Astrocyte (in vitro differentiated cells and primary cell): Measurements from ENCODE around the gene MRPL14. TPM values are rescaled to one million over a fixed set of nuclear protein-coding genes. Genes with fewer than 3 reads are reported as not detected.

Experiments used
- DNase-seq: peaks from one replicate; pipeline ENCODE4 v3.0.0-alpha.2; 2010; ENCODE audit warnings: low read depth
- FAIRE-seq: peaks from 2 replicates; lab custom pipeline; 2011; peaks lifted over from hg19 to GRCh38; lab: Jason Lieb, UNC
- H2AFZ ChIP-seq: 2 replicates; pipeline ENCODE4 v1.6.0; 2012; ENCODE audit warnings: low read depth, low read length, inconsistent platforms
- H3K27ac ChIP-seq: 2 replicates; pipeline ENCODE4 v1.5.1; 2011; ENCODE audit warnings: low read depth, low read length, inconsistent platforms
- H3K27me3 ChIP-seq: 2 replicates; pipeline ENCODE4 v1.6.0; 2011; ENCODE audit warnings: low read length, inconsistent platforms; ENCODE audit not compliant: insufficient read depth
- H3K36me3 ChIP-seq: 2 replicates; pipeline ENCODE4 v1.5.1; 2011; ENCODE audit warnings: low read length, inconsistent platforms; ENCODE audit not compliant: insufficient read depth
- H3K4me1 ChIP-seq: 2 replicates; pipeline ENCODE4 v1.5.1; 2011; ENCODE audit warnings: low read length, inconsistent platforms; ENCODE audit not compliant: insufficient read depth
- H3K4me2 ChIP-seq: 2 replicates; pipeline ENCODE4 v1.6.0; 2012; ENCODE audit warnings: low read length, inconsistent platforms
- H3K4me3 ChIP-seq: 2 replicates; pipeline ENCODE4 v1.5.1; 2011; ENCODE audit warnings: low read depth, mild to moderate bottlenecking, low read length, inconsistent platforms; ENCODE audit not compliant: insufficient read depth
- H3K79me2 ChIP-seq: 2 replicates; pipeline ENCODE4 v1.6.0; 2012; ENCODE audit warnings: mild to moderate bottlenecking, low read length, inconsistent platforms; ENCODE audit not compliant: insufficient read depth
- H3K9ac ChIP-seq: 2 replicates; pipeline ENCODE4 v1.6.0; 2012; ENCODE audit warnings: mild to moderate bottlenecking, low read length, inconsistent platforms
- H3K9me3 ChIP-seq: 2 replicates; pipeline ENCODE4 v1.5.1; 2012; ENCODE audit warnings: low read depth, mild to moderate bottlenecking, low read length, inconsistent platforms; ENCODE audit not compliant: insufficient read depth
- H4K20me1 ChIP-seq: 2 replicates; pipeline ENCODE4 v1.6.0; 2012; ENCODE audit warnings: low read length, inconsistent platforms; ENCODE audit not compliant: insufficient read depth
- H3K27ac Mint-ChIP-seq: one replicate; pipeline ENCODE4 v1.8.0; 2021; ENCODE audit warnings: mild to moderate bottlenecking, mixed read lengths; ENCODE audit not compliant: unreplicated experiment
- H3K27me3 Mint-ChIP-seq: one replicate; pipeline ENCODE4 v1.8.0; 2021; ENCODE audit warnings: low read depth, mixed read lengths; ENCODE audit not compliant: unreplicated experiment
- H3K36me3 Mint-ChIP-seq: one replicate; pipeline ENCODE4 v1.8.0; 2021; ENCODE audit warnings: low read depth, mixed read lengths; ENCODE audit not compliant: unreplicated experiment
- H3K4me1 Mint-ChIP-seq: one replicate; pipeline ENCODE4 v1.8.0; 2021; ENCODE audit warnings: low read depth, mixed read lengths; ENCODE audit not compliant: unreplicated experiment
- H3K4me3 Mint-ChIP-seq: one replicate; pipeline ENCODE4 v1.8.0; 2021; ENCODE audit warnings: mild to moderate bottlenecking, moderate library complexity, mixed read lengths; ENCODE audit not compliant: unreplicated experiment
- H3K9me3 Mint-ChIP-seq: one replicate; pipeline ENCODE4 v1.8.0; 2021; ENCODE audit warnings: mild to moderate bottlenecking, mixed read lengths; ENCODE audit not compliant: unreplicated experiment
- CTCF ChIP-seq: IDR thresholded peaks from 2 replicates; pipeline ENCODE4 v1.5.1; 2011; ENCODE audit warnings: low read depth, mild to moderate bottlenecking, inconsistent platforms, low read length, moderate library complexity; ENCODE audit not compliant: insufficient read depth
- EZH2 ChIP-seq: IDR thresholded peaks from 2 replicates; pipeline ENCODE4 v1.6.1; 2012; ENCODE audit warnings: mild to moderate bottlenecking, low read length, inconsistent platforms; ENCODE audit not compliant: insufficient read depth
- total RNA-seq: library from RNA; stranded (reverse); gene quantifications from 2 replicates; pipeline ENCODE4 v1.2.1, GENCODE V29; 2021

The MRPL14 gene
- total RNA-seq, 1 donor from 2014 or later = 56.1 TPM

GRCh38 chr6:44081753-44082152 lies 45.5 kb downstream of the MRPL14 start:
- no peak for FAIRE-seq
- no peak for TF ChIP-seq CTCF
- TF ChIP-seq EZH2 = no peak

GRCh38 chr6:44080561-44081521 lies 46.4 kb downstream of the MRPL14 start:
- Histone ChIP-seq H3K36me3 (no peaks in the 10 kb centered on the region), H3K4me1 (peaks cover 4% of the 10 kb centered on the region), H2AFZ (no peak overlapping the region), H3K27me3 (peaks cover 2% of the 10 kb centered on the region), H3K9me3 (no peaks in the 10 kb centered on the region), H3K27ac (no peak overlapping the region), H3K9ac (no peak overlapping the region), H4K20me1 (no peaks in the 10 kb centered on the region), H3K4me2 (no peak overlapping the region), H3K79me2 (no peaks in the 10 kb centered on the region), H3K4me3 (no peak overlapping the region)
- no peak for DNase-seq
- no peak for FAIRE-seq
- Mint-ChIP-seq H3K9me3 (no peaks in the 10 kb centered on the region), H3K4me1 (peaks cover 10% of the 10 kb centered on the region), H3K4me3 (no peak overlapping the region), H3K27me3 (peaks cover 7% of the 10 kb centered on the region), H3K36me3 (no peaks in the 10 kb centered on the region), H3K27ac (no peak overlapping the region)
- no peak for TF ChIP-seq CTCF
- TF ChIP-seq EZH2 = no peak

More at GRCh38 chr6:44081753-44082152, 45.5 kb downstream of the MRPL14 start:
- Histone ChIP-seq H3K27me3 (peaks cover 2% of the 10 kb centered on the region), H2AFZ (no peak overlapping the region), H3K4me1 (peaks cover 2% of the 10 kb centered on the region), H3K36me3 (no peaks in the 10 kb centered on the region), H4K20me1 (peaks cover 2% of the 10 kb centered on the region), H3K79me2 (no peaks in the 10 kb centered on the region), H3K9me3 (no peaks in the 10 kb centered on the region), H3K4me3 (no peak overlapping the region), H3K9ac (no peak overlapping the region), H3K4me2 (no peak overlapping the region), H3K27ac (no peak overlapping the region)
- no peak overlapping the region for H3K4me3 Mint-ChIP-seq
- H3K27me3 Mint-ChIP-seq = peaks cover 7% of the 10 kb centered on the region
- H3K9me3 Mint-ChIP-seq = no peaks in the 10 kb centered on the region
- no peak for DNase-seq
- H3K36me3 Mint-ChIP-seq = no peaks in the 10 kb centered on the region
- peaks cover 10% of the 10 kb centered on the region for H3K4me1 Mint-ChIP-seq
- no peak overlapping the region for H3K27ac Mint-ChIP-seq

- Histone ChIP-seq H3K4me2 (no peak overlapping the region), H3K9me3 (no peaks in the 10 kb centered on the region), H3K27ac (no peak overlapping the region), H3K4me1 (peaks cover 8% of the 10 kb centered on the region), H3K79me2 (no peaks in the 10 kb centered on the region), H3K9ac (no peak overlapping the region), H3K36me3 (no peaks in the 10 kb centered on the region), H4K20me1 (no peaks in the 10 kb centered on the region), H3K27me3 (peaks cover 2% of the 10 kb centered on the region), H2AFZ (no peak overlapping the region), H3K4me3 (no peak overlapping the region)
- TF ChIP-seq CTCF (no peak), EZH2 (no peak)
- Mint-ChIP-seq H3K27ac (no peak overlapping the region), H3K4me3 (no peak overlapping the region), H3K36me3 (no peaks in the 10 kb centered on the region), H3K9me3 (no peaks in the 10 kb centered on the region), H3K27me3 (peaks cover 7% of the 10 kb centered on the region), H3K4me1 (peaks cover 8% of the 10 kb centered on the region)
- DNase-seq = no peak
- FAIRE-seq = no peak
These were observed 47.6 kb downstream of the MRPL14 start for GRCh38 chr6:44079672-44080071.
